Smooth muscle cell (in vitro differentiated cells): ENCODE measurements around the gene RYR3. TPM values are rescaled to one million over a fixed set of nuclear protein-coding genes. Genes with fewer than 3 reads are reported as not detected.

Source experiments
- DNase-seq: peaks from one replicate; lab custom pipeline; 2025; ENCODE audit not compliant: unreplicated experiment; lab: John Stamatoyannopoulos, UW
- H2AFZ ChIP-seq: fragments of 200-600 bp; sonication (generic); 2 replicates; pipeline ENCODE4 v1.6.0; 2016; ENCODE audit warnings: antibody characterized with exemption, low read depth, mild to moderate bottlenecking
- H3F3A ChIP-seq: fragments of 200-600 bp; sonication (generic); 2 replicates; pipeline ENCODE4 v1.6.0; 2017; ENCODE audit warnings: antibody characterized with exemption, low read depth
- H3K27ac ChIP-seq: fragments of 200-600 bp; sonication (generic); 2 replicates; pipeline ENCODE4 v1.5.1; 2016; ENCODE audit warnings: low read depth, mild to moderate bottlenecking
- H3K27me3 ChIP-seq: fragments of 200-600 bp; sonication (generic); 2 replicates; pipeline ENCODE4 v1.6.1; 2016; ENCODE audit warnings: low read depth, mild to moderate bottlenecking
- H3K36me3 ChIP-seq: fragments of 200-600 bp; sonication (generic); 2 replicates; pipeline ENCODE4 v1.5.1; 2016; ENCODE audit warnings: low read depth
- H3K4me1 ChIP-seq: fragments of 200-600 bp; sonication (generic); 2 replicates; pipeline ENCODE4 v1.5.1; 2016; ENCODE audit warnings: low read depth
- H3K4me2 ChIP-seq: fragments of 200-600 bp; sonication (generic); 2 replicates; pipeline ENCODE4 v1.6.0; 2016; ENCODE audit warnings: mild to moderate bottlenecking
- H3K4me3 ChIP-seq: fragments of 200-600 bp; sonication (generic); 2 replicates; pipeline ENCODE4 v1.5.1; 2016; ENCODE audit warnings: mild to moderate bottlenecking
- H3K79me2 ChIP-seq: fragments of 200-600 bp; sonication (generic); 2 replicates; pipeline ENCODE4 v1.6.0; 2016; ENCODE audit warnings: low read depth, mild to moderate bottlenecking
- H3K9ac ChIP-seq: fragments of 200-600 bp; sonication (generic); 2 replicates; pipeline ENCODE4 v1.6.0; 2016; ENCODE audit warnings: low read depth
- H3K9me3 ChIP-seq: fragments of 200-600 bp; sonication (generic); replicated peaks from 2 replicates; pipeline ENCODE4 v1.5.1; 2016; ENCODE audit warnings: low read depth
- H4K20me1 ChIP-seq: fragments of 200-600 bp; sonication (generic); 2 replicates; pipeline ENCODE4 v1.6.0; 2016; ENCODE audit warnings: low read depth
- CTCF ChIP-seq: fragments of 200-600 bp; sonication (generic); IDR thresholded peaks from 2 replicates; pipeline ENCODE4 v1.5.1; 2017; ENCODE audit warnings: borderline replicate concordance, mild to moderate bottlenecking, antibody characterized with exemption; ENCODE audit not compliant: insufficient read depth, poor library complexity, severe bottlenecking
- WGBS: methylation state at CpG from one replicate; pipeline ENCODE4 v1.1.7; 2016; ENCODE audit warnings: low lambda C conversion rate; 5-methylcytosine and 5-hydroxymethylcytosine counted together
- polyA plus RNA-seq: library from polyadenylated mRNA; unstranded; fragments of >200 nt; fragmentation: Nextera tagmentation; extraction: Ambion mirVana; gene quantifications from 2 replicates; pipeline ENCODE4 v1.2.1, GENCODE V29; 2016
- total RNA-seq: library from RNA; depleted of rRNA; stranded (reverse); fragments of >200 nt; gene quantifications from 2 replicates; pipeline ENCODE4 v1.2.3, GENCODE V29; 2014

RYR3 gene
- total and polyA plus RNA-seq, 2 experiments from 2014 or later = 0.23 to 6.2 TPM

GRCh38 chr15:33785366-33785765, 474.6 kb downstream of the RYR3 start:
- Histone ChIP-seq H3K79me2 (no peaks in the 10 kb centered on the region), H3K9ac (no peak overlapping the region), H4K20me1 (no peaks in the 10 kb centered on the region), H3F3A (no peaks in the 10 kb centered on the region), H2AFZ (no peak overlapping the region), H3K9me3 (no peaks in the 10 kb centered on the region), H3K27me3 (no peaks in the 10 kb centered on the region), H3K4me2 (no peak overlapping the region), H3K4me3 (no peak overlapping the region), H3K36me3 (no peaks in the 10 kb centered on the region), H3K27ac (no peak overlapping the region), H3K4me1 (no peaks in the 10 kb centered on the region)
- no peak for DNase-seq
- 91% methylated on average over 6 of the region's 6 CpGs for WGBS
- no peak for TF ChIP-seq CTCF

- Histone ChIP-seq H3K79me2 (no peaks in the 10 kb centered on the region), H3K27me3 (no peaks in the 10 kb centered on the region), H3K4me2 (no peak overlapping the region), H3F3A (no peaks in the 10 kb centered on the region), H3K9ac (no peak overlapping the region), H3K36me3 (no peaks in the 10 kb centered on the region), H4K20me1 (no peaks in the 10 kb centered on the region), H2AFZ (peak overlapping the region; percentile 50), H3K4me3 (no peak overlapping the region), H3K9me3 (no peaks in the 10 kb centered on the region), H3K4me1 (no peaks in the 10 kb centered on the region), H3K27ac (no peak overlapping the region)
- 54% methylated on average over 8 of the region's 9 CpGs for WGBS
- TF ChIP-seq CTCF = no peak
- no peak for DNase-seq
Measured at GRCh38 chr15:33788906-33789540, 478.3 kb downstream of the RYR3 start.

- H3K4me3 ChIP-seq = no peak overlapping the region
- H3K4me1 ChIP-seq = no peaks in the 10 kb centered on the region
- no peak for TF ChIP-seq CTCF
- H3K79me2 ChIP-seq = no peaks in the 10 kb centered on the region
- H3K27ac ChIP-seq = no peak overlapping the region
- WGBS = 95% methylated on average over 5 of the region's 5 CpGs
- H3K36me3 ChIP-seq = no peaks in the 10 kb centered on the region
- H3F3A ChIP-seq = no peaks in the 10 kb centered on the region
- no peak overlapping the region for H3K9ac ChIP-seq
- H2AFZ ChIP-seq = no peak overlapping the region
- H3K4me2 ChIP-seq = no peak overlapping the region
- no peaks in the 10 kb centered on the region for H3K27me3 ChIP-seq
- no peaks in the 10 kb centered on the region for H3K9me3 ChIP-seq
- DNase-seq = no peak
- H4K20me1 ChIP-seq = no peaks in the 10 kb centered on the region
Measured at GRCh38 chr15:33794453-33794852, 483.7 kb downstream of the RYR3 start.

GRCh38 chr15:33795070-33795469, 484.3 kb downstream of the RYR3 start:
- Histone ChIP-seq H3K4me3 (no peak overlapping the region), H3K9me3 (no peaks in the 10 kb centered on the region), H3K27ac (no peak overlapping the region), H4K20me1 (no peaks in the 10 kb centered on the region), H3K27me3 (no peaks in the 10 kb centered on the region), H2AFZ (no peak overlapping the region), H3F3A (no peaks in the 10 kb centered on the region), H3K4me2 (no peak overlapping the region), H3K79me2 (no peaks in the 10 kb centered on the region), H3K4me1 (no peaks in the 10 kb centered on the region), H3K36me3 (no peaks in the 10 kb centered on the region), H3K9ac (no peak overlapping the region)
- 98% methylated on average over 3 of the region's 3 CpGs for WGBS
- TF ChIP-seq CTCF = no peak
- no peak for DNase-seq
